HG03469 (cell line): ENCODE measurements around the gene ATMIN.

Source experiments
- ATAC-seq: cut with Tn5 transposase; IDR thresholded peaks from one replicate; pipeline ENCODE4 v1.9.1; 2021; ENCODE audit warnings: mild to moderate bottlenecking, moderate library complexity, moderate number of reproducible peaks; ENCODE audit not compliant: unreplicated experiment

The ATMIN gene

GRCh38 chr16:81035398-81035974, at the start of gene ATMIN:
Gene ATMIN, plus strand, starts transcription at chr16:81035842. Its CDS starts 29 bp downstream, at chr16:81035871.
- peak; percentile 67 for ATAC-seq

GRCh38 chr16:80986557-80986956, 49.1 kb upstream of the ATMIN start:
- no peak for ATAC-seq

GRCh38 chr16:80988756-80989155, 46.9 kb upstream of the ATMIN start:
- no peak for ATAC-seq

GRCh38 chr16:80989801-80990200, 45.8 kb upstream of the ATMIN start:
- ATAC-seq, result no peak

- no peak for ATAC-seq
Observed at GRCh38 chr16:80990577-80990976, 45.1 kb upstream of the ATMIN start.

- no peak for ATAC-seq
Observed at GRCh38 chr16:80990978-80991377, 44.7 kb upstream of the ATMIN start.

GRCh38 chr16:80991792-80992430, 43.7 kb upstream of the ATMIN start:
- no peak for ATAC-seq

- no peak for ATAC-seq
Observed at GRCh38 chr16:80992676-80993293, 42.9 kb upstream of the ATMIN start.

- ATAC-seq, result no peak
Observed at GRCh38 chr16:80993307-80993706, 42.3 kb upstream of the ATMIN start.

GRCh38 chr16:80993834-80994233, 41.8 kb upstream of the ATMIN start:
- ATAC-seq, result no peak

GRCh38 chr16:80994451-80994850, 41.2 kb upstream of the ATMIN start:
- no peak for ATAC-seq

GRCh38 chr16:80996688-80997138, 38.9 kb upstream of the ATMIN start:
- ATAC-seq, result no peak

- ATAC-seq, result no peak
Observed at GRCh38 chr16:80997139-80997798, 38.4 kb upstream of the ATMIN start.

- ATAC-seq, result no peak
Observed at GRCh38 chr16:80997964-80998620, 37.5 kb upstream of the ATMIN start.

GRCh38 chr16:81000873-81001272, 34.8 kb upstream of the ATMIN start:
- no peak for ATAC-seq

GRCh38 chr16:81001330-81001729, 34.3 kb upstream of the ATMIN start:
- ATAC-seq, result no peak

GRCh38 chr16:81003064-81003463, 32.6 kb upstream of the ATMIN start:
- ATAC-seq, result no peak

GRCh38 chr16:81003610-81004460, 31.8 kb upstream of the ATMIN start:
- no peak for ATAC-seq

GRCh38 chr16:81004646-81005353, 30.8 kb upstream of the ATMIN start:
- ATAC-seq, result no peak
